HG03066 (cell line): ENCODE results near the gene YIPF3.
"Not testable (repeated sequence)": the region's sequence is repeated elsewhere in the genome, so short reads cannot be mapped to it uniquely, and the experiment has no call there.

Source experiments
- ATAC-seq: cut with Tn5 transposase; IDR thresholded peaks from one replicate; pipeline ENCODE4 v1.9.1; 2021; ENCODE audit warnings: low read depth; ENCODE audit not compliant: unreplicated experiment

YIPF3 gene

DNA sequence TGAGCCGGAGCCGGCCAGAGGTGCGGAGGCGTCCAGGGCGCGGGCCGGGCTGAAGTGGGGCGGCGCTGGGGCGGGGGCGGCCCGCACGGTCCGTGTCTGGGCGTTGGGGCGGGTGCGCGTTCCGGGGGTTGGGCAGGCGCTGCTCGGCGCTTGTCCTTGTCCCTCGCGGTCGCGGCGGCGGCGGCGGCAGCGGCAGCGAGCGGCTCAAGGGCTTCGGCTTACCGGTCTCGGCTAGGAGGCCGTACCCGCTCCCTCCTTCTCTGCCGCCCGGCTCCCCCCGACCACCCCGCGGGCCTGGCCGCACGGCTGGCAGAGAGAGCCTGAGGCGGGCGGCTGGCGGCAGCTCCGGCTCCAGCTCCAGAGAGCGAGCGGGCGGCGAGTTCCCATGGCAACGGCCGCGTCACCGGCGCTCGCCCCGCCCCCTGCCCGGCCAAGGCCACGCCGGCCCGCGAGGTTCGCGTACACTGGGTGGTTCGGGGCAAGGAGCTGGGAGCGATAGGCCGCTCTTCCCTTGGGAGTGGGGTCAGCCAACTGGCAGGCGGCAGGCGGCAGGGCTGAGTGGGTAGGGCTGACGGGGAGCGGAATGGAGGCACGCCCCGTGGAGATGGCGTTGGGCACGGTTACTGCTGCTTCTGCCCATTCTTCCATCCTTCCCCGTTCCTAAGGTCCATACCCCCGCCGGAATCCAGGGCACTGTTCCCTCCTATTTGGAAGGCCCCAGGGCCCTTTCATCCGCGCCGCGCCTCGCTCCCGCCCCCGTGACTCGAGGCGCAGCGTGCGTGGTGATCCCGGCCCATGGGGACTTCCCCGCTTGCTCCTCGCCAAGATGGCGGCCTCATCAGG lies 6.5 kb downstream of the YIPF3 start, which contains the start of gene LRRC73:
LRRC73 (minus strand) TSS at position 363 of the 843 bp plus-strand sequence. CDS start 561 bp downstream, outside the sequence.
- ATAC-seq = peak; percentile 64

DNA sequence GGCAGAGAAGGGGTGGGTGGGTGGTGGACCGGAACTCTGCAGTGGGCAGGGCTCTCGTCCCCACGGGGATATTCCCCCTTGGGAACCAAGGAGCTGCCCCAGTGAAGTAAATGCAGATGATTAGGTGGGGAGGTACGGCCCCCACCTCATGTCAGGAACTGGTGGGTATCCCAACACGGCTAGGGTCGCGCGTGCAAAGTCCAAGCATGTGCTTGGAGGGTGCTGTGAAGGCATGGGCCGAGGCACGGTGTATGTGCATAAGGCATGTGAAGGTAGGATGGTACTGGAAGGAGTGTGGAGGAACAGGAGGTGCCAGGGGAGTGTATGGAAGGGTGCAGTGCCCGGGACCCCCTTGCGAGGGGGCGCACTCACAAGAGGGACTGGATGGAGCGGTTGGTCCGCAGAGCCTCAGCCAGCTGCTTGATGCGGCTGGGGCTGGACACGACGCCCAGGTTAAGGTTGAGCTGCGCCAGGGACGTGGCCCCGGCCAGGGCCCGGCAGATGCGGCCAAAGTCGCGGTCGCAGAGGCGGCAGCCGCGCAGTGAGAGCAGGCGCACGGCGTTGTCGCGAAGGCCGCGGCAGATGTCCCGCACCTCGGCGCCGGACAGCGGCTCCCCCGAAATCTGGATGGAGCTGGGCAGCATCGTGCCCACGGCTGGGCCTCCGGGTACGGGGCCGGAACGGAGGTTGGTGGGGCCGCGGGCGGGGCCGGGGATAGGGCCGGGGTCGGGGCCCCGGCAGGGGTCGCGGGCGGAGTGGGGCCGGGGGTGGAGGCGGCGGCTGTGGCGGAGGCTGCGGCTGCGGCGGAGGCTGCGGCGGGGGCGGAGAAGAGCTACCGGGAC lies 7.4 kb downstream of the YIPF3 start:
- ATAC-seq = no peak

DNA sequence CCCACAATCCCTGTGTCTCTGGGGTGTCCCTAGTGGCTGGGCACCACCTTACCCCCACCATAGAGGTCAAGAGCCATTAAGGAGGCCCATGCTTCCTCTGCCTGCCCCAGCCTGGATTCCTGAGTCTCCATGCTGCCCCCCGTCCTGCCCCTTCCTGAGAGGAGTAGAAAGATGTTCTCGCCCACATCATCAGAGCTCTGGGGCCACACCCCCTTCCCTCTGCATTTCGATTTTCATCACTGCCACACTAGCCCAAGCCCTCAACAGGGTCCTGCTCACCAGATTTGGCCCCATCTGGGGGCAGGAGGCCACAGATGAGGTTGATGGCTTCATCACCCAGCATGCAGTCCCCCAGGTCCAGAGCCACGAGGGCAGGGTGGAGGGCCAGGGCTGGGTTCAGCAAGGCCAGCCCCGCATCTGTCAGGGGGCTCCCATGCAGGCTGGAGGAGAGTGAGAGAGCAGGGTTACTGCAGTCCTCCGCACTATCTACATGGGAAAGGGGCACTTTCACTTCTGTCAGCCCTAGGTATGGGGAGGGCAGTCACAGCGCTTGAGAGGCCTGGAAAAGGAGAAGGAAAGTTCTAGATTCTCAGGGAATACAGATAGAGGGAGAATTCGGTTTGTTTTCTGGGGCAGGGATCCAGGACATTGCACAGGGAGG lies 8.1 kb downstream of the YIPF3 start:
- ATAC-seq = no peak

DNA sequence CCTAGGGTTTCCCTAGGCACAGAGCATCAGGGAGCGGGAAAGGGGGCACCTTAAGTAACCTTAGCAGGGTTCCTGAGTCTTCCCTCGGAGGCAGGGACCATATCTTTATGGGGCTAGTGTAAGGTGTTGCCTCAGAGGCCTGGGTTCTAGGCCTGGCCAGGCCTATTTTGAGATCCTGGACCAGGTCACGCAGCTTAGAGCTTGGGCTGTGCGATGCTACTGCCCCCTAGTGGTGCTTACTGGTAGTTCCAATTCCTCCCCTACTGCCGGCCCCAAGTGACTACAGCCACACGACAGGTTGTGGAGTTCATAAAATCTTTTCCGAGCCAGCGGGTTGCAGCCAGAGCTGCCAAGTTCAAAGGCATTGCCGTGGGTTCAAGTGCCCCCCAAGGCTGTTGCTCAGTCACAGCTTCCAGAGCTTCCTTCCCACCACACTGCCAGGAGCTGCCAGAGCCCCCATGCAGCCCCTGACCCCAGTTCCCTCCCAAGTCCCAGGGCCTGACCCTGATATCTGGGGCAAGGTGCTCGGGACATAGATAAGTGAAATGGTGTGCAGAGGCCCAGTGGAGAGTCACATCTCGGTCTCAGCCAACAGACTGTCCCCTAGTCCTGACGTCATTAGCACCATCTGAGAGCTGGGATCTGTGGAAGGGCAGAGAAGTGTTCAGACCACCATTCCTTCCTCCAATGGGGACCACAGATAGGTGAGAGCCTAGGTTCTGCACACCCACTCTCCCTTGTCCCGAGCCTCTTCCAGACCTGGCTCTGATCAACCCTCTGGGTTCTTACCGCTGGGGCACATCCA lies 9.9 kb downstream of the YIPF3 start:
- ATAC-seq = peak; percentile 48

DNA sequence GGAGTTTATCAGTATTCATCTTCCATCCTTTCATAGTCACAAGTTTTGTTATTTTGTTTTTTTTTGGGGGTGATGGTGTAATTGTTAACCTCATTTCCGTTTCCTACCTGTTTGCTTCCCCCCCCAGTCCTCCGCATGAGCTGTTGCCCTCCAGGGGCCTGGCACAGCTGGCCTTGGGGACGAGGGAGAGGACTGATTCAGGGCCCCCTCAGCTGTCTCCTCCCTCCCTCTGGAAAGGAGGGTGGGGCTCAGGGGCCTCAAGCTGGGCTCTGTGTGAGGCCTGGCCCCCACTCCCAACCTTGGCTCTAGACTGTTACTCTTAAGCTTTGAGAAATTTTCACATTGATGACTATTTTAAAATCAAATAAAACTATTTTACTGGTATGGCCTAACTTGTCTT lies 10.6 kb downstream of the YIPF3 start:
- no peak for ATAC-seq

DNA sequence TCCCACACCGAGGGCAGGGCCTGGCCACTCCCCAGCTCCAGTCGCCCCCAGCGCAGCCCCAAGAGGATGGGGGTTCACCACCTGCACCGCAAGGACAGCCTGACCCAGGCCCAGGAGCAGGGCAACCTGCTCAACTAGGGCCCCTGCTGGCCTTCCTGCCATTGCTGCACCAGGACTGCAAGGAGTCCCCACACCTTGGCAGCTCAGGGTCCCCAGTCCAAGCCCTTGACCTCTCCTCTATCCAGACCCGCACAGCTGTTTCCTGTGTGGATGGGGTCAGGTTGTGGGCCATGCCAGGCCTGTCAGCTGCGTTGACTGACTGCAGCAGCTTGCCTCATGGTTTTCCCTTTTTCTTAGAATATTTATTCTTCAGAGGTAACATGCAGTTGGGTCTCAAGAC lies 11.0 kb downstream of the YIPF3 start:
- ATAC-seq = no peak

DNA sequence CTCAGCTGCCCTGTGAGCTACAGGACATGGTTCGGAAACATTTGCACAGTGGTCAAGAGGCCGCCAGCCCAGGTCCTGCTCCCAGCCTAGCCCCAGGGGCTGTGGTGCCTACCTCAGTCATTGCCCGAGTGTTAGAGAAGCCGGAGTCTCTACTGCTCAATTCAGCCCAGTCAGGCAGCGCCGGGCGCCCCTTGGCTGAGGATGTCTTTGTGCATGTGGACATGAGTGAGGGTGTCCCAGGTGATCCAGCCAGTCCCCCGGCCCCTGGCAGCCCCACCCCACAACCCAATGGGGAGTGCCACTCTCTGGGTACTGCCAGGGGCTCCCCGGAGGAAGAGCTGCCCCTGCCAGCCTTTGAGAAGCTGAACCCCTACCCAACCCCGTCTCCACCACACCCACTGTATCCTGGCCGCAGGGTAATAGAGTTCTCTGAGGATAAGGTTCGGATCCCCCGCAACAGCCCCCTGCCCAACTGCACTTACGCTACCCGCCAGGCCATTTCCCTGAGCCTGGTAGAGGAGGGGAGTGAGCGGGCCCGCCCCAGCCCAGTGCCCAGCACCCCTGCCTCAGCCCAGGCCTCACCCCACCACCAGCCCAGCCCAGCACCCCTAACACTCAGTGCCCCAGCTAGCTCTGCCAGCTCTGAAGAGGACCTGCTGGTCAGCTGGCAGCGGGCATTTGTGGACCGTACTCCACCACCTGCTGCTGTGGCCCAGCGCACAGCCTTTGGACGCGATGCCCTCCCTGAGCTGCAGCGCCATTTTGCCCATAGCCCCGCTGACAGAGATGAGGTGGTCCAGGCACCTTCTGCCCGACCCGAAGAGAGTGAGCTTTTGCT lies 11.8 kb downstream of the YIPF3 start:
- ATAC-seq = no peak

DNA sequence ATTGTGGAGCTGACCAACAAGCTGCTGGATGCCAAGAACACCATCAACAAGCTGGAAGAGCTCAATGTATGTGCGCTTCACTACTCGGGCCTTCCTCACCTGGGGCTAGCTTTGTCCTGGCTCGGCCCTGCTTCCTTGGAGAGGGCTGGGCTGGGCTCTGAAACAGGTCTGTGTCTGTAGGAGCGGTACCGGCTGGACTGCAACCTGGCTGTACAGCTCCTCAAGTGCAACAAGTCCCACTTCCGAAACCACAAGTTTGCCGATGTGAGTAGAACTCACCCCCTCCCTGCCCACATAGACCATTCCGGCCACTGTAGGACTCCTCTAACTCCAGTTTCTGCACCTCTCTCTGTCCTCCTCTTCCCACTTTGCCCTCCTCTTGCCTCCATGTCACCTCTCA lies 13.3 kb downstream of the YIPF3 start:
- ATAC-seq = no peak

DNA sequence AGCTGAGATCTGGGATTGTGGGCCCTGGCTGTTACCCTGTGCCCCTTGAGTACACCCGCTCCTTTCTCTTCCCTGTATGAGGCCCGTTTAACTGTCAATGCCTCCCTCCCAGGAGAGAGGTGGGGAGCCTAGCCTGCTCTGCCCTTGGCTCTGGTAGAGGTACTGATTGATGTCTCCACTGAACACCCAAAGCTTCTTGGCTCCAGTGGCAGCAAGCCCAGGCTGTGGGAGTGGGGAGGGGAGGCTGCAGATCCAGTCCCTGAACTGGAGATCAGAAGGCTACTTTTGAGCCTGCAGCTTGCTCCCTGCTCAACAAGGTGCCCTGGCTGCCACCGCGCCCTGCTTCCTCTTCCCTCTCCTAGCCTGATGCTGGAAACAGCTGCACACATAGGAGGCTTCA lies 14.1 kb downstream of the YIPF3 start:
- no peak for ATAC-seq

DNA sequence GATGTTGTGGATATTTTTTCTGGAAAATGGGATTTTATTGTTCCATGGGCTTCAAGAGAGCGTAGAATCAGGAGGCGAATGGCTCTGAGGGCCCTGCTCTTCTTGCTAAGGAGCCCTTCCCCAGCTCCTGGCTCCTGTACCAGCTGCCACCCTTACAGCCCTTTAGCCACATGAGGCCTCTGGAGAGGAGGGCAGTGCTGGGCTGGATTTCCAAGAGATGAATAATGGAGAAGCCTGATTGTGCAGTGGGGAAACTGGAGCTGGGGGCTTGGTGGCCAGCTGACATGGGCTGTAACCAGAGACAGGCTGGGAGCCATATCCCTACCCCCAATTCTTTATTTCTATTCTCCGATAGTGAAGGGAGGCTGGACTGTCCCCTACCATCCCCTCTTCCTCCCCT lies 15.8 kb downstream of the YIPF3 start:
- ATAC-seq = no peak

DNA sequence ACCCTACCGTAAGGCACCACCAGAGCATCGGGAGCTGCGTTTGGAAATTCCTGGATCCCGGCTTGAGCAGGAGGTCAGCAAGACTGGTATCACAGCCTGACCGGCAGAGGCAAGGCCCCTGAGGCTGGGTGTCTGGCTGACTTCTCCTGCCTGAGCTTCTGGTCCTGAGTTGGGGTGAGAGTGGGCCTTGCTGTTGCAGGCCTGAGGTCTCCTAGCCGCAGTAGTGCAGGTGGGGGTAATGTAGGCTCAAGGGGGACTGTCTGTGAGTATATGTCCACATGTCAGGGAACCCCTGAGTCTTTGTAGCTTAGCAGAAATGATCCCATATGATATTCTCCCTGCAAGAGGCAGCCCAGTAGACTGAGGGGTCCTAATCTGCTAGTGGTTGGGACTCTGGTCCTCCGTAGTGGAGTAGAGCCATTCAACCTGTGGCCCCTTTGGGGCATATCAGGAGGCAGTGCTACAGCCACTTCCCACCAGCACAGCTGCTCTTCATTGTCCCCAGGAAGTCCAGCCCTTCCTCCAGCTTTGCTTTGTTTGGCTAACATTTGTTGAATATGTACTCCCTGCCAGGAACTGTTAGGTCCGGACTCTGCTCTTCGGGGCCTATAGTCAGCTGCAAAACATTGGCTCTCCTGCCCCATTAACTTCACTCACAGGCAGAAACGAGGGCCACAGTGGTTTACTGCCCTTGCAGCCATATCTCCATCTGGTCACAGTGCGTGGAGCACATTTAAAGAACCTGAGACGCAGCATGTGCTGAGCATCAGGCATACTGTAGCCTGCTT lies 17.5 kb downstream of the YIPF3 start:
- no peak for ATAC-seq

DNA sequence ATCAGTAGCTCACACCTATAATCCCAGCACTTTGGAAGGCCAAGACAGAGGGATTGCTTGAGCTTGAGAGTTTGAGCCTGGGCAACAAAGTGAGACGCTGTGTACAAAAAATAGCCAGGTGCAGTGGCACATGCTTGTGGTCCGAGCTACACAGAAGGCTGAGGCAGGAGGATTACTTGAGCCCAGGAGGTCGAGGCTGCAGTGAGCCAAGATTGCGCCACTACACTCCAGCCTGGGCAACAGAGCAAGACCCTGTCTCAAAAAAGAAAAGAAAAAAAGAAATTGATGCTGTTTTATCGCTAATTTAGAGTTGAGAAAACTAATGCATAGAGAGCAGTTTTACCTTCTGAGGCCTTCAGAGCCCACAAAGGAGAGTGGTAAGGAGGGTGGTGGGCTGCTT lies 18.4 kb downstream of the YIPF3 start:
- not testable (repeated sequence) for ATAC-seq

DNA sequence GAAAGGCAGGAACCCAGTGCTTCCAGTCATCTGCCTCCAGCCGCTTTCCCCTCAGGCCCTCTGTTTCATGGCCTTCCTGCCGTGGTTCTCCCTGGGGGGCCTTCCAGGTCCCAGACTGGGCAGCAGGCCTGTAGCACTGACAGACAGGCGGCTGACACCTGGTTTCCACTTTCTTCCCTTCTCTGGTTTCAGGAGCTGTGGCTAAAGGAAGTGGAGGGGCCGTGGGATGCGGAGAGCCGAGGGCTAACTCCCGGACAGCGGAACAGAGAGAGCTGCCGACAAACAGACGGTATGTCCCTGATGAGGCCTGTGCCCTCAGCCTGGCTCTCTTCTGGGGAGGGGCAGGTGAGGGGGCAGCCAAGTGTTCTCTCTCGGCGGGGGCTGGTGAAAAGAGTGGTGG lies 19.0 kb downstream of the YIPF3 start:
- no peak for ATAC-seq

DNA sequence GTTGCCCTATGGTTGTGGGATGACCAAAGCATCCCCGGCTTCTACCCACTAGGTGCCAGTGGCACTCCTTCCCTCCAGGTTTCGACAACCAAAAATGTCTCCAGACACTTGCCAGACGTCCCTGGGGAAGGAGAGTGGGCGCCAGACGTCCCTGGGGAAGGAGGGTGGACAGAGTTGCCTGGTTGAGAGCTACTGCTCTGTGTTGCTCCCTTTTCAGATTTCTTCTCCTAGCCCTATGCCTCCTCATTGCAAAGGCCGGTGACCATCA lies 19.7 kb downstream of the YIPF3 start:
- no peak for ATAC-seq

DNA sequence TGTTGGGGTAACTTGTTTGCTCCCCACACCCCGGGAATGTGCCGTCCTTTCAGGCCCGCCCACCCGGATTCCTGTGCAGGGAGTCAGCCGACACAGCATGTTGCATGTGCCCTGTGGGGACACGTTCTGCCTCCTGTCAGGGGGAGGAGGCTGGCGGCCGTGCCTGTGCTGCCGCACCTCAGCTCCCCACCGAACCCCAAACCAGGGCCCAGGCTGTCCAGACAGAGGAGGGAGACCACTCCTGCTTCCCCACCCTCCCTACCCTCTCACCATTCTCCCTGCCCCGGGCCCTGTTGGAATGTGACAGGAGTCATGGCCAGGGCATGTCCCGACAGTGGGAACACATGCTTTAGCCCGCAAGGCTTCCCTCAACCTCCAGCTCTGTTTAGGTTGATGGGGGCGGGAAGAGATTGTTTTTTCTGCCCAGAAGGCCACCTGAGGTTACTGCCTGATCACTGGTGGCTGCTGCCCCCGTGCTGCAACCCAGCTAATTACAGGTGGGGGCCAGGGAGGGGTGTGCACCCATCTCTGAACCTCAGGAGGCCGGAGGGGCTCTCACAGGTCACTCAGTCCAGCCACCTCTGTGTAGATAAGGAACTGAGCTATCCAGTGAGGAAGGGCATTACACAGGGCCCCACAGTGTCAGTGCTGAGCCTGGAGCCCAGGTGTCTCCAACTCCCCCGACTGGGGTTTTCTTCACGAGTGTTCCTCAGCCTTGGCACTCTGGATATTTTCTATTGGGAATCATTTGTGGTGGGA lies 20.2 kb downstream of the YIPF3 start:
- ATAC-seq = no peak

DNA sequence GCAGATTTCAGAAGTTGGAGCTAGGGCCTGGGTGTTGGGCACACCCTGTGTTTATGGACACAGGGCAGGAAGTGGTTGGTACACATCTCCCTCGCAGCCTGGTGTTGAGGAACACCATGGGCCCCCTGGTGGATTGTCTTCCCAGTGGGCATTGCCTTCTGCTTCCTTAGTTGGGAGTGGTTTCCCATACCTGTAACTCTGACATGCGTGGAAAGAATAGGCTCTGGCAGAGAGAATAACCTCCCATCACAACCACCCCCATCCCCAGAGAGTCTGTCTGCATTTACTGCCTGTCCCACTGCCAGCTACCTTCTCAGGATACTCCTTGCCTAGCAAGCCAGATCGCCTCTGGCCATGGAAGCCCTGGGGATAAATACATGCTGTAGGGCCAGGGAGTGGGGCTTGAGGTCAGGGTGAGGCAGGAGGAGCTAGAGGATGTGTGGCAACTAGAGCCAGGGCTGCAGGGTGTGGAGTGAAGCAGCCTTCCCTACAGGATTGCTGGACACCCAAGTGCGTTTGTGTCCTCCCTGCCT lies 21.3 kb downstream of the YIPF3 start:
- no peak for ATAC-seq

DNA sequence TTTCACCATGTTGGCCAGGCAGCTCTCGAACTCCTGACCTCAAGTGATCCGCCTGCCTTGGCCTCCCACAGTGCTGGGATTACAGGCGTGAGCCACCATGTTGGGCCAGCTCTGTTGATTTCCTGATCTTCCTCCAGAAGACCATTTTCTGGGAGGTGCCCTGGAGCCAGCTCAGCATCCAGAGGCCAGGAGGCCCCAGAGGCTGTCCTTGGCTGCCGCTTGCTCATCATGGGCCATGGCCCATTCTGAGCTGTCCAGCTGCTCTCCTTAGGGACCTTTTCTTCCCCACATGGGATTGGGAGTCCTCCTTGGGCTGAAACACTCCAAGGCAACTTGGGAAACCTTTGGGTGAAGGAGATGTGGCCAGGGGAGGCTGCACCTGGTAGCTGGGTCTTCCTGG lies 22.0 kb downstream of the YIPF3 start:
- ATAC-seq = no peak

DNA sequence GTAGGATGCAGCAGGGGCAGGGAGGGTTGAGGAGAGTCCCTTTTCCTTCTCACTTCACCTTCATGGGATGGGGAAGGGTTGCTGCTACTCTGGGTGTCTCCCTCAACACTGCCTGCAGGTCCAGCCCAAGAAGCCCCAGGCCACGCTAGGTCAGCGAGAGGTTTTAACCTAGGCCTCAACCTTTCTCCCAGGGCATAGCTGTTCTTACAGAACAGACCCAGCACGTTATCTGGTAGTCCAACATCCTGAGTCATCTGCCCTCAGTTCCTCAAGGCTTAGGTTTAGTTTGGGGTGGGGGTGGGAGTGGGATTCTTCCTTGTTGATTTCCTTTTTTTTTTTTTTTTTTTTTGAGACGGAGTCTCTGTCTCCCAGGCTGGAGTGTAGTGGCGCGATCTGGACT lies 22.4 kb downstream of the YIPF3 start:
- ATAC-seq = no peak
